Adrenal gland (tissue), 5 donors: ENCODE results near the gene IFNAR1.

Experiments
- POLR2A ChIP-seq, 2 donors: fragments of 450-650 bp; IDR thresholded peaks; one replicate each; pipeline ENCODE4 v1.6.1; 2017; ENCODE audit warnings: antibody characterized with exemption in 2 of 2, mild to moderate bottlenecking in 2 of 2, moderate library complexity in 1 of 2
- TF ChIP-seq, protein P1 (sequence below), 6 experiments: fragments of 450-650 bp in 4 of 6; fragments of 200-600 bp in 2 of 6; sonication (generic) in 1 of 6; IDR thresholded peaks; 1 replicate in 5 of 6; 2 replicates in 1 of 6; pipeline versions ENCODE4 v1.5.1 to v1.8.0; 2016 to 2021; ENCODE audit warnings: antibody characterized with exemption in 6 of 6, mild to moderate bottlenecking in 2 of 6, moderate library complexity in 1 of 6
- donor health status: DM: no; HTN: no; CAD: no.

GRCh38 chr21:33391656-33392055, 66.9 kb downstream of the IFNAR1 start:
- TF ChIP-seq, protein P1, sequence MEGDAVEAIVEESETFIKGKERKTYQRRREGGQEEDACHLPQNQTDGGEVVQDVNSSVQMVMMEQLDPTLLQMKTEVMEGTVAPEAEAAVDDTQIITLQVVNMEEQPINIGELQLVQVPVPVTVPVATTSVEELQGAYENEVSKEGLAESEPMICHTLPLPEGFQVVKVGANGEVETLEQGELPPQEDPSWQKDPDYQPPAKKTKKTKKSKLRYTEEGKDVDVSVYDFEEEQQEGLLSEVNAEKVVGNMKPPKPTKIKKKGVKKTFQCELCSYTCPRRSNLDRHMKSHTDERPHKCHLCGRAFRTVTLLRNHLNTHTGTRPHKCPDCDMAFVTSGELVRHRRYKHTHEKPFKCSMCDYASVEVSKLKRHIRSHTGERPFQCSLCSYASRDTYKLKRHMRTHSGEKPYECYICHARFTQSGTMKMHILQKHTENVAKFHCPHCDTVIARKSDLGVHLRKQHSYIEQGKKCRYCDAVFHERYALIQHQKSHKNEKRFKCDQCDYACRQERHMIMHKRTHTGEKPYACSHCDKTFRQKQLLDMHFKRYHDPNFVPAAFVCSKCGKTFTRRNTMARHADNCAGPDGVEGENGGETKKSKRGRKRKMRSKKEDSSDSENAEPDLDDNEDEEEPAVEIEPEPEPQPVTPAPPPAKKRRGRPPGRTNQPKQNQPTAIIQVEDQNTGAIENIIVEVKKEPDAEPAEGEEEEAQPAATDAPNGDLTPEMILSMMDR (IDR thresholded peaks at IDR 0.05) = no peak
- no peak for TF ChIP-seq POLR2A (IDR thresholded peaks at IDR 0.05)
